Measurements from ENCODE around the gene ANXA8L1. TPM values are rescaled to one million over a fixed set of nuclear protein-coding genes. Genes with fewer than 3 reads are reported as not detected.
"Not testable (repeated sequence)": the region's sequence is repeated elsewhere in the genome, so short reads cannot be mapped to it uniquely, and the experiment has no call there.

The ANXA8L1 gene
- polyA plus RNA-seq (2012; rRNA removed) = 0.16 and 0.21 TPM in 2 replicates
- polyA plus RNA-seq (2012; cell fraction: cytosol; rRNA removed) = 0.04 and 0.34 TPM in 2 replicates
- 0.55 and 0.73 TPM in 2 replicates for polyA plus RNA-seq (2012; cell fraction: nucleus; rRNA removed)

DNA sequence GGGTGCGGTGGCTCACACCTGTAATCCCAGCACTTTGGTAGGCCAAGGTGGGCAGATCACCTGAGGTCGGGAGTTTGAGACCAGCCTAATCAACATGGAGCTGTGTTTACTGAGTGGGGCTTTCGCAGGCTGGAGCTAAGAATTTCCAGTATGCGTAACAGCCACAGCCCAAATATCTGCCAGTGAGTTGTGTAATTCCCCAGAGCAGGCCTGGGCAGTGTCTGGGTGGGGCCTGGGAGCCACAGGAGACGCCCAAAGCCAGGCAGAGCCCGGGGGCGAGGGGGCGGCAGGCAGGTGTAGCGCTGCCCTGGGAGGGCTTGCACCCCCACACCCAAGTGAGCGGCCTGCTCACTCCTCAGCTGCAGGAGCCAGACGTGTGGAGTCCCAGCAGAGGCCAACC, at the start of gene ANXA8L1:
TSS of gene ANXA8L1 (plus strand) at position 371 of the 400 bp plus-strand sequence. CDS start 76 bp downstream, outside the sequence.
- H3K4me3 ChIP-seq (ENCODE audit: low read depth in 2 of 2, low read length in 1 of 2); H3K4me1 ChIP-seq (ENCODE audit: control insufficient read depth in 1 of 2, insufficient read depth in 2 of 2, low read depth in 1 of 2, low read length in 1 of 2); H3K9me3 ChIP-seq; H3K9me2 ChIP-seq; DNase-seq; H3K36me3 ChIP-seq (replicated peaks in 1 of 2; ENCODE audit: control insufficient read depth in 1 of 2, insufficient read depth in 2 of 2, low read length in 1 of 2); H3F3A ChIP-seq (replicated peaks; ENCODE audit: insufficient read depth); H3K4me2 ChIP-seq; CTCF ChIA-PET; H2AFZ ChIP-seq (ENCODE audit: low read depth); H3K79me2 ChIP-seq (ENCODE audit: insufficient read depth); H3K27me3 ChIP-seq (ENCODE audit: insufficient read depth); POLR2A ChIA-PET; H4K20me1 ChIP-seq (ENCODE audit: insufficient read depth); H3K9ac ChIP-seq: not testable (repeated sequence)
- 80% methylated on average over 2 of the region's 11 CpGs for WGBS (ENCODE audit: low lambda C conversion rate)
- H3K27ac ChIP-seq (ENCODE audit: low read depth in 2 of 2, low read length in 1 of 2) = peak within 1 kb of the TSS in 1 of 2 experiments; percentile 44; a peak in 2 of 4 replicates

DNA sequence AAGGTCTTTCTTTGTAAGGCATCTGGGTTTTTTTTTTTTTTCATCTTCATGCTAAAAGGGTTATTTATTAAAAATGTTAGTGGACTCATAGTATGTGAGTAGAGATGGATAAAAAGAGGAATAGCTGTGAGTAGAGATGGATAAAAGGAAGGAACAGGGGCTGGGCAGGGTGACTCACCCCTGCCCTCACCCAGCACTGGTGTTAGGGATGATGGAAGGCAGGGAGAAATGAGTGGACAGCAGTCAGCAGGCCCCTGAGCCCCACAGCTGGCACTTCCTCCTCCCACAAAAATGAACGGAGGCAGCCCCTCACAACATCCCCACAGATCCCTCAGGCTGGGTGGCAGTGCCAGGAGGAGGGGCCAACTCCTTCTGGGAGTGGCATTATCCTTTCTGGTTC, 49.5 kb upstream of the ANXA8L1 start:
- Histone ChIP-seq H3K9me2 (no peaks in the 10 kb centered on the region), H3K4me1 (ENCODE audit: control insufficient read depth in 1 of 2, insufficient read depth in 2 of 2, low read depth in 1 of 2, low read length in 1 of 2) (no peaks in the 10 kb centered on the region), H3K4me3 (ENCODE audit: low read depth in 2 of 2, low read length in 1 of 2) (no peak overlapping the region), H3K9ac (no peak overlapping the region), H3K27me3 (ENCODE audit: insufficient read depth) (no peaks in the 10 kb centered on the region), H3F3A (replicated peaks; ENCODE audit: insufficient read depth) (no peaks in the 10 kb centered on the region), H2AFZ (ENCODE audit: low read depth) (no peak overlapping the region), H3K79me2 (ENCODE audit: insufficient read depth) (no peaks in the 10 kb centered on the region), H3K4me2 (no peak overlapping the region), H4K20me1 (ENCODE audit: insufficient read depth) (no peaks in the 10 kb centered on the region), H3K27ac (ENCODE audit: low read depth in 2 of 2, low read length in 1 of 2) (no peak overlapping the region), H3K9me3 (no peaks in the 10 kb centered on the region), H3K36me3 (replicated peaks in 1 of 2; ENCODE audit: control insufficient read depth in 1 of 2, insufficient read depth in 2 of 2, low read length in 1 of 2) (no peaks in the 10 kb centered on the region)
- no peak for TF ChIP-seq SIN3A (IDR thresholded peaks at IDR 0.05; ENCODE audit: borderline replicate concordance, low read depth, low read length)
- TF ChIP-seq RXRA (IDR thresholded peaks at IDR 0.05; ENCODE audit: borderline replicate concordance, low read depth) = no peak
- TF ChIP-seq RCOR1 (IDR thresholded peaks at IDR 0.05; ENCODE audit: low read length) = no peak
- no peak for TF ChIP-seq FOXJ3 (CRISPR knock-in tag; IDR thresholded peaks at IDR 0.05)
- TF ChIP-seq ELF1 (IDR thresholded peaks at IDR 0.05) = no peak
- POLR2A ChIA-PET = no interaction called here
- no peak for DNase-seq
- CTCF ChIA-PET = interaction anchor here (1.0 to 1.6 kb wide), 4 partner anchors 10 to 99 kb away, joined by 3 to 10 read pairs (median 4); no protein-coding TSS in a partner anchor
- 40% methylated on average over 1 of the region's 1 CpG for WGBS (ENCODE audit: low lambda C conversion rate)

GRCh38 chr10:46326971-46327370, 48.6 kb upstream of the ANXA8L1 start:
- Histone ChIP-seq H3K4me2 (no peak overlapping the region), H3K4me1 (ENCODE audit: control insufficient read depth in 1 of 2, insufficient read depth in 2 of 2, low read depth in 1 of 2, low read length in 1 of 2) (no peaks in the 10 kb centered on the region), H3K27me3 (ENCODE audit: insufficient read depth) (no peaks in the 10 kb centered on the region), H3K9ac (no peak overlapping the region), H3K79me2 (ENCODE audit: insufficient read depth) (no peaks in the 10 kb centered on the region), H3F3A (replicated peaks; ENCODE audit: insufficient read depth) (no peaks in the 10 kb centered on the region), H3K9me3 (no peaks in the 10 kb centered on the region), H4K20me1 (ENCODE audit: insufficient read depth) (no peaks in the 10 kb centered on the region), H2AFZ (ENCODE audit: low read depth) (no peak overlapping the region), H3K4me3 (ENCODE audit: low read depth in 2 of 2, low read length in 1 of 2) (no peak overlapping the region), H3K27ac (ENCODE audit: low read depth in 2 of 2, low read length in 1 of 2) (no peak overlapping the region), H3K9me2 (no peaks in the 10 kb centered on the region), H3K36me3 (replicated peaks in 1 of 2; ENCODE audit: control insufficient read depth in 1 of 2, insufficient read depth in 2 of 2, low read length in 1 of 2) (no peaks in the 10 kb centered on the region)
- 89% methylated on average over 4 of the region's 4 CpGs for WGBS (ENCODE audit: low lambda C conversion rate)
- no peak for DNase-seq
- ChIA-PET CTCF (no interaction called here), POLR2A (no interaction called here)
- TF ChIP-seq ELF1 (IDR thresholded peaks at IDR 0.05) (no peak), SIN3A (IDR thresholded peaks at IDR 0.05; ENCODE audit: borderline replicate concordance, low read depth, low read length) (no peak), RXRA (IDR thresholded peaks at IDR 0.05; ENCODE audit: borderline replicate concordance, low read depth) (no peak), GABPA (IDR thresholded peaks at IDR 0.05; ENCODE audit: low read depth) (no peak), FOXJ3 (CRISPR knock-in tag; IDR thresholded peaks at IDR 0.05) (no peak), TEAD4 (IDR thresholded peaks at IDR 0.05; ENCODE audit: borderline replicate concordance, insufficient read depth) (no peak), FOSL2 (IDR thresholded peaks at IDR 0.05; ENCODE audit: borderline replicate concordance, low read depth) (no peak), NFIC (IDR thresholded peaks at IDR 0.05; ENCODE audit: borderline replicate concordance) (no peak), EP300 (IDR thresholded peaks at IDR 0.05; ENCODE audit: borderline replicate concordance in 1 of 2, low read depth in 1 of 2, low read length in 1 of 2) (no peak), RFX5 (IDR thresholded peaks at IDR 0.05; ENCODE audit: low read length) (no peak), SMC3 (IDR thresholded peaks at IDR 0.05; ENCODE audit: low read depth, low read length) (no peak), NRF1 (IDR thresholded peaks at IDR 0.05; ENCODE audit: low read depth, low read length) (no peak), EZH2phosphoT487 (IDR thresholded peaks at IDR 0.05; ENCODE audit: borderline replicate concordance, low read depth) (no peak)
- TF ChIP-seq, protein P1, sequence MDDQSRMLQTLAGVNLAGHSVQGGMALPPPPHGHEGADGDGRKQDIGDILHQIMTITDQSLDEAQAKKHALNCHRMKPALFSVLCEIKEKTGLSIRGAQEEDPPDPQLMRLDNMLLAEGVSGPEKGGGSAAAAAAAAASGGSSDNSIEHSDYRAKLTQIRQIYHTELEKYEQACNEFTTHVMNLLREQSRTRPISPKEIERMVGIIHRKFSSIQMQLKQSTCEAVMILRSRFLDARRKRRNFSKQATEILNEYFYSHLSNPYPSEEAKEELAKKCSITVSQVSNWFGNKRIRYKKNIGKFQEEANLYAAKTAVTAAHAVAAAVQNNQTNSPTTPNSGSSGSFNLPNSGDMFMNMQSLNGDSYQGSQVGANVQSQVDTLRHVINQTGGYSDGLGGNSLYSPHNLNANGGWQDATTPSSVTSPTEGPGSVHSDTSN (IDR thresholded peaks at IDR 0.05) = no peak
- TF ChIP-seq, protein P2, sequence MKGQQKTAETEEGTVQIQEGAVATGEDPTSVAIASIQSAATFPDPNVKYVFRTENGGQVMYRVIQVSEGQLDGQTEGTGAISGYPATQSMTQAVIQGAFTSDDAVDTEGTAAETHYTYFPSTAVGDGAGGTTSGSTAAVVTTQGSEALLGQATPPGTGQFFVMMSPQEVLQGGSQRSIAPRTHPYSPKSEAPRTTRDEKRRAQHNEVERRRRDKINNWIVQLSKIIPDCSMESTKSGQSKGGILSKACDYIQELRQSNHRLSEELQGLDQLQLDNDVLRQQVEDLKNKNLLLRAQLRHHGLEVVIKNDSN (IDR thresholded peaks at IDR 0.05; ENCODE audit: borderline replicate concordance, low read depth) = no peak
